Right ventricle myocardium superior (tissue), 1 donor: ENCODE measurements around the gene YAF2. TPM values are rescaled to one million over a fixed set of nuclear protein-coding genes. Genes with fewer than 3 reads are reported as not detected.
A peak's percentile ranks its signal among the peaks of the same experiment; 100 is the strongest.

Source experiments
- ATAC-seq: fragments of 200-7000 bp; cut with Tn5 transposase; one replicate; pipeline ENCODE4 v1.9.1; 2020; ENCODE audit warnings: mild to moderate bottlenecking; ENCODE audit not compliant: poor library complexity
- DNase-seq: peaks from one replicate; pipeline ENCODE4 v3.0.0-alpha.2; 2020
- intact Hi-C: fragments of 100-400 bp; cut with DNase I; formaldehyde crosslinking; loops from one replicate; pipeline ENCODE4 v1.11.2; 2022
- long read RNA-seq: library from polyadenylated mRNA; unstranded; transcript quantifications from one replicate; pipeline ENCODE4 v2.0.0, GENCODE V29; 2021
- total RNA-seq: library from RNA; stranded (reverse); fragmentation: NEBNext Ultra II Directional; extraction: Animal tissue kit (Norgen Biotek cat#: 25700); gene quantifications from one replicate; pipeline ENCODE4 v1.2.1, GENCODE V29; 2021
- donor health status: DM: no; HTN: yes; CAD: no; lungs with severe emphysema.

The YAF2 gene, protein sequence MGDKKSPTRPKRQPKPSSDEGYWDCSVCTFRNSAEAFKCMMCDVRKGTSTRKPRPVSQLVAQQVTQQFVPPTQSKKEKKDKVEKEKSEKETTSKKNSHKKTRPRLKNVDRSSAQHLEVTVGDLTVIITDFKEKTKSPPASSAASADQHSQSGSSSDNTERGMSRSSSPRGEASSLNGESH
- total RNA-seq: 75.8 TPM
- long read RNA-seq, full-length matches to known transcripts: 38 of 82 reads
- long read RNA-seq, partial matches to known transcripts: 10 of 82 reads
- long read RNA-seq, other reads (novel, unspliced or antisense): 34 of 82 reads

DNA sequence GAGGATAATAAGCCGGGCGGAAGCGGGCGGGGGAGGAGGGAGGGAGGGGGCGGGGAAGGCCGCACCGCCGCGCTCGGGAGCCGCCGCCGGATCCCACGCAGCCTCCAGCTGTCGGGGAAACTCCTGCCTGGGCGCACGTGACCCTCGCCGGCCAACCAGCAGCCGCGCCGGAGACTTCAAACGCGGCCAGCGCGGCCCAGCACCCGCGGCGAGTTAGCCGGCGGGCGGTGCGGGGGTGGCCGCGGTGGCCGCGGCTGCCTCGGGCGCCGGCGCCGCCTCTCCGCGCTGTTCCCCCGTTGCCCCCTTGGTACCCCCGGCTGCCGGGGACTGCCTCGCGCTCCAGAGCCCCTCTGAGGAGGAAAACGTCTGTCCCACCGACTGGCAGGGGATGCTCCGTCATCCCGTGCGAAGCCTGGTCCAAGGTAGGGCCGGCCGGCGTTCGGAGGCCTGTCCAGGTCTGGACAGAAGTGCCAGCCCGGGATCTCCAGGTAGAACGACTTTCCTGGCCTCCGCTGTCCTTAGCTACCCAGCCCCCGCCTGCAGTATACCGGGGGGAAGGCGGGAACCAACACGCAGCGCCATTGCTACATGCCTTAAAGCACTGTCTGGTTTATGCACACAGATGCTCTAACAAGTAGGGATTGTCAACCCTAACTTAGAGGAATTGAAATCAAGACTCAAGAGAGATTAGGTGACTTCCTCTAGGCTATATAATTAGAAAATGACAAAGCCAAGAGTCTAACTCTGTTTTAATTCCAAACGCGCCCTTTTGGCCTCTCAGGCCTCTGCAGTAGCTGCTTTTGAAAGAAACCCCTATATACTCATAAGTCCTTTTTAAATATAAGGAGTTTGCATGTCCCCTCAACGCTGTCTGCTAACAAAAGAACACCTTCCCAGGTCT is at the start of gene YAF2:
TSS of gene YAF2 (minus strand) at position 9 of the 901 bp plus-strand sequence. CDS start 68 bp downstream, outside the sequence.
- DNase-seq: peak; percentile 95
- intact Hi-C loops: loop anchor here (5.0 to 10.0 kb wide), 2 partner anchors 86 to 91 kb away; partner anchors contain the start of genes PPHLN1 and ZCRB1
- peak; percentile 90 for ATAC-seq

DNA sequence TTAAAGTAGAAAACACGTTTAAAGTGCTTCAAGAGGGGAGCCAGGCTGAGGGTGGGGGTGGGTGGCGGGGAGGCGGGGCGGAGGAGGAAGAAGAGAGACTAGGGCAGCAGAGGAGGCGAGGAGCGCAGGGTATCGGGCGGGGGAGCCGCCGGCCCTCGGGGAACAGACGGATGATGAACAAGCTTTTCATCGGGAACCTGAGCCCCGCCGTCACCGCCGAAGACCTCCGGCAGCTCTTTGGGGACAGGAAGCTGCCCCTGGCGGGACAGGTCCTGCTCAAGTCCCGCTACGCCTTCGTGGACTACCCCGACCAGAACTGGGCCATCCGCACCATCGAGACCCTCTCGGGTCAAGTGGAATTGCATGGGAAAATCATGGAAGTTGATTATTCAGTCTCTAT is 48.7 kb upstream of the YAF2 start:
- DNase-seq: no peak
- no peak for ATAC-seq
- intact Hi-C loops: no loop called here

DNA sequence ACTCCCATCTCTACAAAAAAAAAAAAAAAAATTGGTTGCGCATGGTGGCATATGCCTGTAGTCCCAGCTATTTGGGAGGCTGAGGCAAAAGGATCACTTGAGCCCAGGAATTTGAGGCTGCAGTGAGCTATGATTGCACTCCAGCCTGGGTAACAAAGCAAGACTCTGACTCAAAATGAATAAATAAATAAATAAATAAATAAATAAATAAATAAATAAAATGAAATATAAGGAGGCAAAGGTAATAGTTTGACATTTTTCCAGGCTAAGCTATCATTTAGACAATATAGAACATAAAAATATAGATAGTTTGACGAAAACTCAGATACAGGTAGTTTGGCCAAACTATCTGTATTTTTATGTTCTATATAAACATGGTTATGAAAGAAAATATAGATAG is 47.4 kb upstream of the YAF2 start:
- no peak for DNase-seq
- intact Hi-C loops: no loop called here
- ATAC-seq: no peak

DNA sequence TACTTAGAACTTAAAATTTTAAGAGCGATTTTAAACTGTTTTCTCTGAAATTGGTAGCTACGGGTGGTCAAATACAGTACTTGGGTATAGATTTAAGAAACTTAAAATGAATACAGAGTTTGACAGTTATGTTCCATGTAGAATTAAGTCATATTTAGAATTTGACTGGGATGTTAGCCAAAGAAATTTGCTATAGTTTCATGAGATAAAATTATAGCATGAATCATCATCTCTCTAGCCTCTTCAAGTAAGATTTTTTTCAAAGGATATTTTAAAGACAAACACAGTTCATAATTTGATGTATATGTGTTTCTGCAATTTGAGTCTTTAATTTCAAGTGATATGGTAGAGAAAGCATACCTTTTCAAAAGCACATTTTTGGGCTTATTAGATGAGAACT is 46.8 kb upstream of the YAF2 start:
- ATAC-seq: no peak
- DNase-seq: no peak
- intact Hi-C loops: no loop called here

DNA sequence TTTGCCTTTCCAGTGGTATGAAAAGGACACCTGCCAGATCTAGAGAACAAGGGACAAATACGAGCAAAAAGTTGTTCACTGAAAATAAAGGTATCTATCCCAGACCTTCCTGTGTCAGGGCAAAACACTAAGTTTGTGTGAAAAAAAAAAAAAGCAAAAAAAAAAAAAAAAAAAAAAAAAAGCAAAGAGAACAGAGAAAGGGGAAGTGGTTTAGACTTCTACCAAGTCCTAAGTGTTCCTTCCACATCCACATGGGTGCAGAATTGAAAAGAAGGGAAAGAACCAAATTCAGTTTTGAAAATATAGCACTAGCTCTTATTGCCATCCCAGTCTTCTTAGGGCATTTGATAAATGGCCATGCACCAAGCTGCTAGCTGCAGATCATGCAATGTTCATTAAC is 46.1 kb upstream of the YAF2 start:
- no peak for ATAC-seq
- DNase-seq: no peak
- intact Hi-C loops: no loop called here

DNA sequence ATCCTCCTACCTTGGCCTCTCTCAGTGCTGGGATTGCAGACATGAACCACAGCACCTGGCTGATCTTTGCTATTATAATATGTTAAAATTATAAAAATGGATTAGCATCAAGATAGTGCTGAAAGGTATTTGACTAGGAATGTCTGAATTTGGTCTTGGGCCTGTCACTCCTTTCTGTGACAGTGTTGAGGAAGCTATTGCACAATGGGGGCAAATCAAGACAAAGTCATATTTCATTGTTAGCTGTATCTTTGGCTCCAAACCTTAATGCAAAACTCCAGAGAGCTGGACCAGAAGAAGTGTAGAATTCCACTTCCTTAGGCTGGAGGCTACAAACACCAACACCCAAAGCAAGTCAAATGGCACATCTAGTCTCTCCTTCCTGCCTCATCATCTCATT is 45.7 kb upstream of the YAF2 start:
- intact Hi-C loops: no loop called here
- ATAC-seq: no peak
- DNase-seq: no peak

DNA sequence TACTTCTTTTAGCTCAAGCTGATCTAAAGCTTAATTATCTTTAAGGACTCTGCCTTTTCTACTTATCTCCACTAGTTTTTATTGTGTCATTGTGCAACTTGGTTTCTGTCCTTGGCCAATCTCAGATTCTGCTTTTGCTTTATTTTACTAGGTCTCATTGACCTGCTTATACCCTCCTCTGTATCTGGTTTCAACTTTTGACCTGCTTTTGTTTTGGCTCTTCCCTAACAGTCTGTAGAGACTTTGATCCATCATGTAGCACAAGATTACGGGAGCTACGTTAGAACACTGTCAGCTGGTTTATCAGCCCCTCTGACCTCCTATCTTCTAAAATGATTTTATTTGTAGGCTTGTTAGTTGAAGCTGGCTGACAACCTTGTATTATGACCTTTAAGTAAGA is 44.2 kb upstream of the YAF2 start:
- DNase-seq: no peak
- intact Hi-C loops: no loop called here
- ATAC-seq: no peak

DNA sequence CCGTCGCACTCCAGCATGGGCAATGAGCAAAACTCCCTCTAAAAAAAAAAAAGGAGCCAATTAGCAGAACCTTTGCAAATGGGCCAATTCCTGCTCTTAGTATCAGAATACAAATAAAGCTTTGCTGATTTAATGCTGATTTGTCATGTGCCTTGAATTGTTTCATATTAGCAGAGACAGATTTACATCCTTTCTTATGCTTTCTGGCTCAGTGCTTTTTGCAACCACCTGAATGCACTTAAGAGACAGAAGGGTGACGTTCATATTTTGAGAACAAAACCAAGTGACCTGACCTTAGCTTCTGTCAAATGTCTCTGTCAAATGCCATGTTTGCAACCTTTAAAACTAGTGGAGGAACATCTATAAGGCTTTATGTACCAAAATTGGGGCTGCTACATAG is 43.8 kb upstream of the YAF2 start:
- intact Hi-C loops: no loop called here
- no peak for ATAC-seq
- DNase-seq: no peak

DNA sequence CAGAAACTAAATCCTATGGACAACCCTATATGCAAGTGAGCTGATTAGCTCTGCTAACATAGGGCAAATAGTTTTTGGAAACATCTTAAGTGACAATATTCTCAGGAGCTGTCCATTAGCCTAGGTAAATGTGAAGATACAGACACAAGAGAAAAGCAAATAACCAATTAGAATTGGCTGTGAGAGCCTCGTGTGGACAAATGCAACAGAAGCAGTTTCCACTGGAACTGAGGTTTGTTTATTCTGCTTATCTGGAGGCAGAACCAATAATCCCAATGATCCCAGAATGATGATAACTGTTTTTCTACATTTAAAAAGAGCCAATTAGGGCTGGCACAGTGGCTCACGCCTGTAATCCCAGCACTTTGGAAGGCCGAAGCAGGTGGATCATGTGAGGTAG is 43.2 kb upstream of the YAF2 start:
- intact Hi-C loops: no loop called here
- ATAC-seq (no peak), DNase-seq (no peak)

DNA sequence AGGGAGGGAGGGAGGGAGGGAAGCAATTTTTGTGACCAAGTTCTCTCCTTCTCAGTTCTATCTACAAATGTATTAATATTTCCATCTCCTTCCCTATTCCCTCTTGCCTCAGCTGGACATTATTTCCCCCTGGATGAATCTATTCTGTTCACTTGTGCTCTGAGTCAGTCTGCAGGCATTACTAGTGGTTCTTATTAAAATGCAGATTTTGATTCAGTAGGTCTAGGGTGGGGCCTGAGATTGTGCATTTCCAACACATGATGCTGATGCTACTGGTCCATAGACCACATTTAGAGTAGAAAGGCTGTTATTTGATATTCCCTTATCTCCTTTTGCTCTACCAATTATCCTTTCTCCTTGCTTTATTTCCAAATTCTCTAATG is 40.1 kb upstream of the YAF2 start:
- no peak for DNase-seq
- intact Hi-C loops: no loop called here
- no peak for ATAC-seq

DNA sequence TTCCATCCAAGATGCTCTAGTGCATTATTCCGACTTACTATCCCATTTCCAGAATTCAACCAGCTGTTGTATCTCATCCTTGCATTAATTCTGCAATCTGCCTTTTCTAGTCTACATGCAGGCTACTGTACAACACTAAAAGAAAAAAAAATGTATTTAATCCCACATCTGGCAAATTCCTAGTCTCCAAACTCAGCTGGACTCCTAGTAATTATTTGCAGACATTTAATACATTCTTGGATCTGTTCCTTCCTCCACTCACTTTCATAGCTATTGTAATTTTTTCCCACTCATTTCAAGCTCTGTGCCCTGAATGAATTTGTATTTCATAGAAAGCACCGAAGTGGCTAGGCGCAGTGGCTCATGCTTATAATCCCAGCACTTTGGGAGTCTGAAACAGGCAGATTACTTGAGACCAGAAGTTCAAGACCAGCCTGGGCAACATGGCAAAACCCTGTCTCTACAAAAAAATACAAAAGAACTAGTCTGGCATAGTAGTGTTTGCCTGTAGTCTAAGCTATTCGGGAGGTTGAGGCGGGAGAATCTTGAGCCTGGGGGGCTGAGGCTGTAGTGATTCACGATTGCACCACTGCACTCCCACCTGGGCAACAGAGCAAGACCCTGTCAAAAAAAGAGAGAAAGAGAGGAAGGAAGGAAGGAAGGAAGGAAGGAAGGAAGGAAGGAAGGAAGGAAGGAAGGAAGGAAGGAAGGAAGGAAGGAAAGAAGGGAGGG is 39.5 kb upstream of the YAF2 start:
- DNase-seq: no peak
- intact Hi-C loops: no loop called here
- no peak for ATAC-seq

DNA sequence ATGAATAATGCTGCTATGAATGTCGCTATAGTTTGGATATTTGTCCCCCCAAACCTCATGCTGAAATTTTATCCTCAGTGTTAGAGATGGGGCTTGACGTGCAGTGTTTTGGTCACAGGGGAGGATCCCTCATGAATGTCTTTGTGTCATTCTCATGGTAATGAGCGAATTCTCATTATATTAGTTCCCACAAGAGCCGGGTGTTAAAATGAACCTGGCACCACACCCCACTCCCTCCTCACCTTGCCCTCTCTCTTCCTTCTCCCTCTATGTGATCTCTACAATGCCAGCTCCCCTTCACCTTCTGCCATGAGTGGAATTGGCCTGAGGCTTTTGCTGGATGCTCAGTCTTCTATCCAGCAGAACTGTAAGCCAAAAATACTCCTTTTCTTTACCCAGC is 37.5 kb upstream of the YAF2 start:
- ATAC-seq (no peak), DNase-seq (no peak)
- intact Hi-C loops: no loop called here

DNA sequence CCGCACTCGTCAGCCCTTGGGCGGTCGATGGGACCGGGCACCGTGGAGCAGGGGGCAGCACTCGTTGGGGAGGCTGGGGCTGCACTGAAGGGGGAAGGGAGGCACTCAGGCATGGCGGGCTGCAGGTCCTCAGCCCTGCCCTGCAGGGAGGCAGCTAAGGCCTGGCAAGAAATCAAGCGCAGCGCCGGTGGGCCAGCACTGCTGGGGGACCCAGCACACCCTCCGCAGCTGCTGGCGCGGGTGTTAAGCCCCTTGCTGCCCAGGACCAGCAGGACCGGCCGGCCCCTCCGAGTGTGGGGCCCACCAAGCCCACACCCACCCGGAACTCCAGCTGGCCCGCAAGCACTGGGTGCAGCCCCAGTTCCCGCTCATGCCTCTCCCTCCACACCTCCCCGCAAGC is 35.7 kb upstream of the YAF2 start:
- no peak for ATAC-seq
- intact Hi-C loops: no loop called here
- DNase-seq: no peak

DNA sequence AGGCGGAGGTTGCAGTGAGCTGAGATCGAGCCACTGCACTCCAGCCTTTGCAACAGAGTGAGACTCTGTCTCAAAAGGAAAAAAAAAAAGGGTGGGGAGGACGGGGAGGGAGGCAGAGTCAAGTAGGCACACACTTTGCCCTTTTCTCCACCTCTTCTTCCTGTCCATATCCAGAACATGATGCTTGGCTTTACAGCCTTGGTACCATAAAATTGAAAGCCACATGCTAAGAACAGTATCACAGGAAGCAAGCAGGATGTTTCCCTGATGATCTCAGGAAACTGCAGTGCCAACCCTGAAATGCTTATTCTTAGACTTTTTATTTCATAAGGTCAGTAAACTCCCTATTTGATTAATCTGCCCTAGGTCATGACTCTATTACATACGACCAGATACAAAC is 32.5 kb upstream of the YAF2 start:
- no peak for ATAC-seq
- intact Hi-C loops: no loop called here
- no peak for DNase-seq

DNA sequence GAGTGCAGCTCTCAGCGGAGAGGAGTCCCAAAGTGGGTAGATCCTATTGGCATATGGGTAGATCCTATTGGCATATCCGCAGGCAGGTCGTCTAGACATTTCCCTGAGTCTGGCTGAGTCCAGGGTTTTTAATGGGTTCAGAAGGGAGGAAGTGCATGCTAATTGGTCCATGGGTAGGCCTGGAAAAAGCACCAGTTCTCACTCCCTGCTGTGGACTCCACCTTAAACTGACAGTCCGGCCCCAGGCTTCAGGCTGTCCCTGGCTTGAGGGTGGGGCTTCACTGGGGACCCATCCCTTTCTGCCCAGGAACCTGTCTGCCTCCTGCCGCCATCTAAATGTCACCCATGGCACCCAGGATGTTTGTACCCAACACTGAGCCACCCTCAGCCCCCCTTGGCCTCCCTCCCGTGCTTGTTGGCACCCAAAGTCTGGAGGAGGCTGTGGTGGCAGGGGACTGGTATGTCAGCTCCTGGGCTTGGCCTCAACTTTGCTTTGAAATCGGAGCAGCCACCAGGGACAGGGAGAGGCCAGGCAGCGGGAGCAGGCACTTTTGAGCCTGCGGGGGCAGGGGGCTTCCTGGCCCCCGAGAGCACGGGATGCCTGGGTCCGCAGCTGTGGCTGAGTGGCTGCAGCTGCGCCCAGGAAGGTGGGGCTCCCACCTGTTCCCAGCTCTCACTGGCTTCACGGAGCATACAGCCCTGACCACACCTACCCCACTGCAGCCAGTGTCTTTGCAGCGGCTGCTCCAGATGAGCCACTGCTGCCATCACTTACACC is 29.6 kb upstream of the YAF2 start:
- DNase-seq (no peak), ATAC-seq (no peak)
- intact Hi-C loops: no loop called here

DNA sequence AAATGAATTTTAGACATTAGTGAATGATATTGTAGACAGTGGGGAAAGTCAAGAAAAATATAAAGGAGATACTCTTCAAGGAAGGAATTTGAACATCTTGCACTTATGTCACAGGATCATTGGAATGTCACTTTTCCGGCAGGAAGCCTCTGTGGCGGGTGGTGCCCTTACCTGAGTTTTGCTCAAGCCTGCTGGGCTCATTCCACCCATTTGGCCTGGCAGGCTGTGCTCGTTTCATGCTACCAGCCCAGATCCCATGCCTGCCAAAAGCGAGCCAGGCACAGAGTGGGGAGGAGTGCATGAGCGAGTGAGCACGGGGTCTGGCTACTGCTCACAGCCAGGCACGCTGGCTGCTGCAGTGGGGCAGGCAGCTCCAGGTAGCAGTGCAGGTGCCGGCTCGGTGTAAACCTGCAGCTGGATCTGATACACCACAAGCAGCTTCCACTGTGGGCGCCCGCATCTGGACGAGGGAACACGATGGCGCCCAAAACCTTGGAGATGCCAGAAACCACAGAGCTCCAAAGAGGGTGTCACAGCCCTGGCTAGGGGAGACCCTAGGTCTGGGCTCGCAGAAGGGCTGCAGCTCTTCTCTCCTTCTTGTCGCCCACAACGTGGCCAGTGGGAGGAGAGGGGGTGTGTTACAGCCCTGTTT is 28.7 kb upstream of the YAF2 start:
- no peak for ATAC-seq
- intact Hi-C loops: no loop called here
- DNase-seq: no peak

DNA sequence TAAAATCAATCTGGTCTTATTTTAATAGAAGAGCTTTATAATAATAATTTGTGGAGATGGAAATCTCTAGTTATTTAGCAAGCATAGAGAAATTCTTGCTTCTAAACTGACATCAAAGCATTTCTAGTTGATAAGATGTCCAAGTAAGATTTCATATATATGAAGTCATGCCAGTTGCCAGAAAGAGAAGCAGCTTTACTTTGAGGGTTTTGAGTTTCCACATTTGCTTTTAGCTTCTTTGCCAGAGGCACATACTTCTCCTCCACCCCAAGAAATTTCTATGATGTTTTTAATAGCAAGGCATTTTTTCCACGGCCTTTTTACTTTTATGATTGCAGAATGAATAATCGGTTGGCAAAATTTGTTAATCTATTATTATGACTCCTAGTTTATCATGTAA is 24.2 kb upstream of the YAF2 start:
- no peak for ATAC-seq
- DNase-seq: no peak
- intact Hi-C loops: no loop called here

DNA sequence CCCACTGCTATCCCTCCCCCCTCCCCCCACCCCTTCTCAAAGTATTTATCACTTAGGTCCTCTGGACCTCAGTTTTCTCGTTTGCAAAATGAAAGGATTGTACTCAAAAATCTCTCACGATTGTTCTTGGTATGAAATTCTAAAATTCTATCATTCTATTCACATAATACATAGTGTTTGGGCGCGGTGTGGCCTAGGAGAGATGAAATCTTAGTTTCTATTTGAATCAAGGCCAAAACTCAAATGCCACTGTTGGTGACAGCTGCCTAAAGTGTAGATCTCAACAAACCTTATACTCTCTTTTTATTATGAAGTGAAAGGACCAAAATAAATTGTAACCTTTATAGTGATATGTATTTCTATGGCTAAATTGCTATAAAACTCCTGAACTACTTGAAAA is 23.7 kb upstream of the YAF2 start:
- no peak for DNase-seq
- ATAC-seq: no peak
- intact Hi-C loops: no loop called here
